AG04450 (cell line): ENCODE measurements around the gene TSKU. TPM values are rescaled to one million over a fixed set of nuclear protein-coding genes. Genes with fewer than 3 reads are reported as not detected.

Experiments used
- CTCF ChIA-PET: fragments of 300-600, 350-600 bp; formaldehyde crosslinking; extraction: SDS; loops from one replicate; lab custom pipeline; 2022; ENCODE audit warnings: antibody characterized with exemption, inconsistent platforms; lab: Charles Lee
- POLR2A ChIA-PET: fragments of 350-600 bp; formaldehyde crosslinking; extraction: SDS; loops from one replicate; lab custom pipeline; 2021; ENCODE audit warnings: antibody characterized with exemption, inconsistent platforms; lab: Yijun Ruan, JAX
- DNase-seq: peaks from one replicate; pipeline ENCODE4 v3.0.0-alpha.2; 2011; ENCODE audit warnings: low read depth, low spot score
- H3K27ac ChIP-seq: one replicate; pipeline ENCODE4 v1.5.1; 2012; ENCODE audit warnings: low read depth, low read length, control low read depth
- H3K27me3 ChIP-seq: one replicate; pipeline ENCODE4 v1.6.0; 2012; ENCODE audit warnings: low read length; ENCODE audit not compliant: control insufficient read depth, insufficient read depth
- H3K4me3 ChIP-seq: 2 replicates; pipeline ENCODE4 v1.5.1; 2011; ENCODE audit warnings: mild to moderate bottlenecking, low read depth, low read length, control low read depth
- H3K9me3 ChIP-seq: 2 replicates; pipeline ENCODE4 v1.5.1; 2012; ENCODE audit warnings: low read length; ENCODE audit not compliant: control insufficient read depth, insufficient read depth
- CTCF ChIP-seq: IDR thresholded peaks from 2 replicates; pipeline ENCODE4 v1.5.1; 2011; ENCODE audit warnings: low read depth, low read length, control low read depth, inconsistent platforms
- polyA plus RNA-seq: library from polyadenylated mRNA; depleted of rRNA; stranded (reverse); fragments of >200 nt; gene quantifications from 2 replicates; pipeline ENCODE4 v1.2.3, GENCODE V29; 2011

TSKU gene
- polyA plus RNA-seq, 1 experiment: 28.8 TPM

- Histone ChIP-seq H3K9me3 (no peaks in the 10 kb centered on the region), H3K4me3 (no peak overlapping the region), H3K27me3 (no peaks in the 10 kb centered on the region), H3K27ac (no peak overlapping the region)
- CTCF ChIA-PET: interaction anchor here (1.4 kb wide), 1 partner anchor 34 kb away, joined by 3 read pairs; no protein-coding TSS in a partner anchor
- POLR2A ChIA-PET: interaction anchor here (1.0 kb wide), 1 partner anchor 14 kb away, joined by 5 read pairs; no protein-coding TSS in a partner anchor
- DNase-seq: no peak
- TF ChIP-seq CTCF: no peak
Measured at GRCh38 chr11:76768088-76768908, 14.9 kb upstream of the TSKU start.

GRCh38 chr11:76768909-76769560 lies 14.1 kb upstream of the TSKU start:
- TF ChIP-seq CTCF: no peak
- ChIA-PET POLR2A (no interaction called here), CTCF (interaction anchor here (1.2 kb wide), 1 partner anchor 150 kb away, joined by 4 read pairs; no protein-coding TSS in a partner anchor)
- Histone ChIP-seq H3K27ac (peak overlapping the region; percentile 52), H3K9me3 (no peaks in the 10 kb centered on the region), H3K4me3 (no peak overlapping the region), H3K27me3 (no peaks in the 10 kb centered on the region)
- no peak for DNase-seq

- no peak for TF ChIP-seq CTCF
- Histone ChIP-seq H3K27ac (peak overlapping the region; percentile 98), H3K9me3 (peaks cover 3% of the 10 kb centered on the region; the same call in 1 of the 2 replicates), H3K4me3 (no peak overlapping the region), H3K27me3 (no peaks in the 10 kb centered on the region)
- CTCF ChIA-PET: interaction anchor here (1.0 to 1.6 kb wide), 4 partner anchors 29 to 150 kb away, joined by 4 to 5 read pairs (median 4); no protein-coding TSS in a partner anchor
- no peak for DNase-seq
- POLR2A ChIA-PET: interaction anchor here (0.5 to 2.9 kb wide), 15 partner anchors 12 to 708 kb away, joined by 3 to 42 read pairs (median 4); partner anchors contain the start of gene TSKU
Measured at GRCh38 chr11:76769645-76770586, 13.2 kb upstream of the TSKU start.

GRCh38 chr11:76770642-76771445 lies 12.3 kb upstream of the TSKU start:
- peak; percentile 97 for DNase-seq
- peaks cover 9% of the 10 kb centered on the region for H3K9me3 ChIP-seq
- CTCF ChIA-PET: interaction anchor here (1.0 to 1.6 kb wide), 4 partner anchors 28 to 149 kb away, joined by 4 to 5 read pairs (median 4); no protein-coding TSS in a partner anchor
- peak overlapping the region; percentile 98 for H3K27ac ChIP-seq
- H3K27me3 ChIP-seq: no peaks in the 10 kb centered on the region
- POLR2A ChIA-PET: interaction anchor here (0.5 to 2.9 kb wide), 15 partner anchors 11 to 707 kb away, joined by 3 to 42 read pairs (median 4); partner anchors contain the start of gene TSKU
- no peak for TF ChIP-seq CTCF
- peak overlapping the region; percentile 13; the same call in 1 of the 2 replicates for H3K4me3 ChIP-seq
